Neural progenitor cell (in vitro differentiated cells): ENCODE results near the gene ATXN1. TPM values are rescaled to one million over a fixed set of nuclear protein-coding genes. Genes with fewer than 3 reads are reported as not detected.

Experiments used
- DNase-seq: peaks from one replicate; pipeline ENCODE4 v3.0.0-alpha.2; 2016; ENCODE audit warnings: low spot score
- H2AFZ ChIP-seq: fragments of 200-600 bp; sonication (generic); replicated peaks from 2 replicates; pipeline ENCODE4 v1.6.1; 2016; ENCODE audit warnings: antibody characterized with exemption
- H3F3A ChIP-seq: fragments of 200-600 bp; sonication (generic); 2 replicates; pipeline ENCODE4 v1.6.1; 2016; ENCODE audit warnings: antibody characterized with exemption, low read depth
- H3K27ac ChIP-seq: fragments of 200-600 bp; sonication (generic); 2 replicates; pipeline ENCODE4 v1.5.1; 2016; ENCODE audit warnings: mild to moderate bottlenecking
- H3K27me3 ChIP-seq: fragments of 200-600 bp; sonication (generic); 2 replicates; pipeline ENCODE4 v1.6.1; 2016; ENCODE audit warnings: mild to moderate bottlenecking, moderate library complexity
- H3K36me3 ChIP-seq: fragments of 200-600 bp; sonication (generic); 2 replicates; pipeline ENCODE4 v1.5.1; 2016
- H3K4me1 ChIP-seq: fragments of 200-600 bp; sonication (generic); 2 replicates; pipeline ENCODE4 v1.6.1; 2016; ENCODE audit warnings: mixed run types
- H3K4me2 ChIP-seq: fragments of 200-600 bp; sonication (generic); 2 replicates; pipeline ENCODE4 v1.6.1; 2016
- H3K4me3 ChIP-seq: fragments of 200-600 bp; sonication (generic); 2 replicates; pipeline ENCODE4 v1.5.1; 2016
- H3K79me2 ChIP-seq: fragments of 200-600 bp; sonication (generic); 2 replicates; pipeline ENCODE4 v1.6.1; 2016; ENCODE audit warnings: low read depth
- H3K9ac ChIP-seq: fragments of 200-600 bp; sonication (generic); 2 replicates; pipeline ENCODE4 v1.6.1; 2016
- H3K9me3 ChIP-seq: fragments of 200-600 bp; sonication (generic); 2 replicates; pipeline ENCODE4 v1.5.1; 2016; ENCODE audit warnings: low read depth
- H4K20me1 ChIP-seq: fragments of 200-600 bp; sonication (generic); 2 replicates; pipeline ENCODE4 v1.6.1; 2016; ENCODE audit warnings: low read depth
- H3K27ac Mint-ChIP-seq: 3 replicates; pipeline ENCODE4 v1.8.0; 2021; ENCODE audit warnings: mixed read lengths
- H3K27me3 Mint-ChIP-seq: 2 replicates; pipeline ENCODE4 v1.8.0; 2022; ENCODE audit warnings: low read depth, mild to moderate bottlenecking, inconsistent platforms, moderate library complexity, mixed read lengths; ENCODE audit not compliant: insufficient read depth
- H3K36me3 Mint-ChIP-seq: 3 replicates; pipeline ENCODE4 v1.8.0; 2021; ENCODE audit warnings: mixed read lengths
- H3K4me1 Mint-ChIP-seq: 3 replicates; pipeline ENCODE4 v1.8.0; 2021; ENCODE audit warnings: mixed read lengths
- H3K4me3 Mint-ChIP-seq: 3 replicates; pipeline ENCODE4 v1.8.0; 2021; ENCODE audit warnings: mild to moderate bottlenecking, moderate library complexity, mixed read lengths
- H3K9me3 Mint-ChIP-seq: 3 replicates; pipeline ENCODE4 v1.8.0; 2020; ENCODE audit warnings: mixed read lengths
- CTCF ChIP-seq: fragments of 200-600 bp; sonication (generic); IDR thresholded peaks from 2 replicates; pipeline ENCODE4 v1.5.1; 2017; ENCODE audit warnings: antibody characterized with exemption, mild to moderate bottlenecking
- EZH2 ChIP-seq: fragments of 200-600 bp; sonication (generic); IDR thresholded peaks from 2 replicates; pipeline ENCODE4 v1.6.1; 2017; ENCODE audit warnings: antibody characterized with exemption, mild to moderate bottlenecking, moderate library complexity
- EZH2phosphoT487 ChIP-seq: fragments of 200-600 bp; sonication (generic); IDR thresholded peaks from 2 replicates; pipeline ENCODE4 v1.6.1; 2017; ENCODE audit warnings: antibody characterized with exemption
- total RNA-seq: library from RNA; depleted of rRNA; stranded (reverse); fragments of >200 nt; gene quantifications from 2 replicates; pipeline ENCODE4 v1.2.3, GENCODE V29; 2015; ENCODE audit warnings: low replicate concordance

The ATXN1 gene
- total RNA-seq, 1 donor from 2014 or later: 3.6 TPM

GRCh38 chr6:16753341-16753740 lies 7.9 kb downstream of the ATXN1 start:
- Histone ChIP-seq H3K4me1 (peaks cover 5% of the 10 kb centered on the region), H3K79me2 (no peaks in the 10 kb centered on the region), H3K36me3 (no peaks in the 10 kb centered on the region), H3K9ac (no peak overlapping the region), H3K27ac (no peak overlapping the region), H3K4me3 (no peak overlapping the region), H2AFZ (no peak overlapping the region), H3F3A (peaks cover 6% of the 10 kb centered on the region), H3K4me2 (no peak overlapping the region), H4K20me1 (peaks cover 6% of the 10 kb centered on the region), H3K9me3 (no peaks in the 10 kb centered on the region), H3K27me3 (peaks cover 11% of the 10 kb centered on the region)
- no peaks in the 10 kb centered on the region for H3K27me3 Mint-ChIP-seq
- peak overlapping the region; percentile 58 for H3K27ac Mint-ChIP-seq
- TF ChIP-seq EZH2 (no peak), EZH2phosphoT487 (no peak), CTCF (no peak)
- H3K9me3 Mint-ChIP-seq: no peaks in the 10 kb centered on the region
- no peak overlapping the region for H3K4me3 Mint-ChIP-seq
- peaks cover 21% of the 10 kb centered on the region for H3K4me1 Mint-ChIP-seq
- DNase-seq: no peak
- H3K36me3 Mint-ChIP-seq: peaks cover 4% of the 10 kb centered on the region

- no peaks in the 10 kb centered on the region for H3K4me1 ChIP-seq
Observed at GRCh38 chr6:16752206-16752866, 8.9 kb downstream of the ATXN1 start.

GRCh38 chr6:16751251-16751946 lies 9.9 kb downstream of the ATXN1 start:
- H3K9me3 Mint-ChIP-seq: no peaks in the 10 kb centered on the region
- no peaks in the 10 kb centered on the region for H3F3A ChIP-seq
- no peak overlapping the region for H3K27ac Mint-ChIP-seq
- DNase-seq: no peak
- no peaks in the 10 kb centered on the region for H3K36me3 ChIP-seq
- H3K27ac ChIP-seq: no peak overlapping the region
- H3K4me3 ChIP-seq: no peak overlapping the region
- no peak overlapping the region for H3K9ac ChIP-seq
- H3K4me1 ChIP-seq: no peaks in the 10 kb centered on the region
- H3K9me3 ChIP-seq: no peaks in the 10 kb centered on the region
- H4K20me1 ChIP-seq: no peaks in the 10 kb centered on the region
- no peaks in the 10 kb centered on the region for H3K27me3 ChIP-seq
- no peak for TF ChIP-seq CTCF
- no peak for TF ChIP-seq EZH2
- TF ChIP-seq EZH2phosphoT487: no peak
- H2AFZ ChIP-seq: no peak overlapping the region
- no peaks in the 10 kb centered on the region for H3K79me2 ChIP-seq
- H3K36me3 Mint-ChIP-seq: peaks cover 4% of the 10 kb centered on the region
- no peak overlapping the region for H3K4me2 ChIP-seq
- H3K27me3 Mint-ChIP-seq: no peaks in the 10 kb centered on the region
- H3K4me3 Mint-ChIP-seq: no peak overlapping the region
- H3K4me1 Mint-ChIP-seq: peaks cover 8% of the 10 kb centered on the region

More at GRCh38 chr6:16752206-16752866, 8.9 kb downstream of the ATXN1 start:
- Histone ChIP-seq H3F3A (no peaks in the 10 kb centered on the region), H4K20me1 (no peaks in the 10 kb centered on the region), H3K4me2 (no peak overlapping the region), H3K27ac (no peak overlapping the region), H3K4me3 (no peak overlapping the region), H3K79me2 (no peaks in the 10 kb centered on the region), H3K9ac (no peak overlapping the region), H2AFZ (no peak overlapping the region), H3K36me3 (no peaks in the 10 kb centered on the region), H3K27me3 (peaks cover 2% of the 10 kb centered on the region), H3K9me3 (no peaks in the 10 kb centered on the region)
- TF ChIP-seq EZH2 (no peak), CTCF (no peak), EZH2phosphoT487 (no peak)
- no peak overlapping the region for H3K27ac Mint-ChIP-seq
- no peak overlapping the region for H3K4me3 Mint-ChIP-seq
- DNase-seq: no peak
- H3K27me3 Mint-ChIP-seq: no peaks in the 10 kb centered on the region
- H3K36me3 Mint-ChIP-seq: peaks cover 4% of the 10 kb centered on the region
- H3K9me3 Mint-ChIP-seq: no peaks in the 10 kb centered on the region
- H3K4me1 Mint-ChIP-seq: peaks cover 18% of the 10 kb centered on the region
